Testis (tissue), 2 donors: ENCODE data around the gene MPZL3.

Source experiments
- POLR2A ChIP-seq: fragments of 450-650 bp; IDR thresholded peaks from one replicate; pipeline ENCODE4 v1.6.1; 2017; ENCODE audit warnings: antibody characterized with exemption, mild to moderate bottlenecking, moderate library complexity
- TF ChIP-seq, protein P1 (sequence below), 3 experiments: fragments of 450-650 bp in 2 of 3; fragments of 200-600 bp in 1 of 3; sonication (generic) in 1 of 3; IDR thresholded peaks; one replicate each; pipeline ENCODE4 v1.5.1; 2016 to 2019; ENCODE audit warnings: antibody characterized with exemption in 3 of 3, mild to moderate bottlenecking in 2 of 3, moderate library complexity in 1 of 3

- no peak for TF ChIP-seq POLR2A
- TF ChIP-seq, protein P1, sequence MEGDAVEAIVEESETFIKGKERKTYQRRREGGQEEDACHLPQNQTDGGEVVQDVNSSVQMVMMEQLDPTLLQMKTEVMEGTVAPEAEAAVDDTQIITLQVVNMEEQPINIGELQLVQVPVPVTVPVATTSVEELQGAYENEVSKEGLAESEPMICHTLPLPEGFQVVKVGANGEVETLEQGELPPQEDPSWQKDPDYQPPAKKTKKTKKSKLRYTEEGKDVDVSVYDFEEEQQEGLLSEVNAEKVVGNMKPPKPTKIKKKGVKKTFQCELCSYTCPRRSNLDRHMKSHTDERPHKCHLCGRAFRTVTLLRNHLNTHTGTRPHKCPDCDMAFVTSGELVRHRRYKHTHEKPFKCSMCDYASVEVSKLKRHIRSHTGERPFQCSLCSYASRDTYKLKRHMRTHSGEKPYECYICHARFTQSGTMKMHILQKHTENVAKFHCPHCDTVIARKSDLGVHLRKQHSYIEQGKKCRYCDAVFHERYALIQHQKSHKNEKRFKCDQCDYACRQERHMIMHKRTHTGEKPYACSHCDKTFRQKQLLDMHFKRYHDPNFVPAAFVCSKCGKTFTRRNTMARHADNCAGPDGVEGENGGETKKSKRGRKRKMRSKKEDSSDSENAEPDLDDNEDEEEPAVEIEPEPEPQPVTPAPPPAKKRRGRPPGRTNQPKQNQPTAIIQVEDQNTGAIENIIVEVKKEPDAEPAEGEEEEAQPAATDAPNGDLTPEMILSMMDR (IDR thresholded peaks at IDR 0.05): no peak
Measured at GRCh38 chr11:118258410-118258809, 6.2 kb upstream of the MPZL3 start.
